HepG2 (cell line): ENCODE data around the gene VAPB. TPM values are rescaled to one million over a fixed set of nuclear protein-coding genes. Genes with fewer than 3 reads are reported as not detected.
A peak's percentile ranks its signal among the peaks of the same experiment; 100 is the strongest.

Experiments
- ARNT ChIP-seq: fragments of 450-650 bp; IDR thresholded peaks from 2 replicates; pipeline ENCODE4 v1.6.1; 2017
- CAMTA2 ChIP-seq: sonication (generic); formaldehyde crosslinking; IDR thresholded peaks from 2 replicates; pipeline ENCODE4 v1.4.0; 2020; ENCODE audit warnings: mild to moderate bottlenecking, missing genetic modification reagents, borderline replicate concordance
- CBX2 ChIP-seq, 2 experiments: fragments of 200-600 bp in 1 of 2; sonication (generic); formaldehyde crosslinking in 1 of 2; IDR thresholded peaks; 2 replicates each; pipeline versions ENCODE4 v1.7.0 to v1.8.1; 2018 to 2022; ENCODE audit warnings: low read depth in 2 of 2, low read length in 1 of 2, mild to moderate bottlenecking in 1 of 2, missing genetic modification reagents in 1 of 2
- CC2D1A ChIP-seq: sonication (generic); formaldehyde crosslinking; IDR thresholded peaks from 2 replicates; pipeline ENCODE4 v1.8.1; 2023; ENCODE audit warnings: mild to moderate bottlenecking, missing genetic modification reagents
- ETV6 ChIP-seq: sonication (generic); formaldehyde crosslinking; conservative IDR thresholded peaks from 2 replicates; pipeline ENCODE4 v1.4.0; 2020; ENCODE audit warnings: missing genetic modification reagents
- KLF9 ChIP-seq: IDR thresholded peaks from 2 replicates; pipeline ENCODE4 v1.6.1; 2016; ENCODE audit warnings: low read depth
- MBD4 ChIP-seq: IDR thresholded peaks from 2 replicates; pipeline ENCODE4 v1.6.1; 2012; ENCODE audit warnings: low read length, inconsistent platforms, borderline replicate concordance
- POLR2G ChIP-seq: fragments of 200-400 bp; formaldehyde crosslinking; IDR thresholded peaks from 2 replicates; pipeline ENCODE4 v1.6.1; 2018; ENCODE audit warnings: mild to moderate bottlenecking, low read depth, low read length, moderate library complexity
- THAP11 ChIP-seq: IDR thresholded peaks from 2 replicates; pipeline ENCODE4 v1.6.1; 2016; ENCODE audit warnings: missing biosample characterization, missing genetic modification reagents
- ZFP82 ChIP-seq: sonication (generic); formaldehyde crosslinking; IDR thresholded peaks from 2 replicates; pipeline ENCODE4 v1.5.1; 2020; ENCODE audit warnings: mild to moderate bottlenecking, missing genetic modification reagents, borderline replicate concordance
- ZNF143 ChIP-seq: sonication (generic); formaldehyde crosslinking; IDR thresholded peaks from 2 replicates; pipeline ENCODE4 v1.4.0; 2020; ENCODE audit warnings: missing genetic modification reagents
- ZNF44 ChIP-seq: sonication (generic); formaldehyde crosslinking; IDR thresholded peaks from 2 replicates; pipeline ENCODE4 v1.5.1; 2020; ENCODE audit warnings: mild to moderate bottlenecking, missing genetic modification reagents
- ZNF720 ChIP-seq: sonication (generic); formaldehyde crosslinking; IDR thresholded peaks from 2 replicates; pipeline ENCODE4 v1.4.0; 2020; ENCODE audit warnings: missing genetic modification reagents
- ZNF780A ChIP-seq: sonication (generic); formaldehyde crosslinking; IDR thresholded peaks from 2 replicates; pipeline ENCODE4 v1.8.0; 2022; ENCODE audit warnings: mild to moderate bottlenecking, missing genetic modification reagents, moderate library complexity
- polyA plus RNA-seq, 8 experiments: library from polyadenylated mRNA; depleted of rRNA in 3 of 8; stranded (reverse) in 7 of 8; unstranded in 1 of 8; fragments of >200 nt; fragmentation: Illumina TruSeq in 4 of 8; extraction: Trizol in 4 of 8; gene quantifications; 2 replicates each; pipeline versions ENCODE4 v1.2.1 to v1.2.3, GENCODE V29; 2011 to 2016; ENCODE audit warnings: low read depth in 4 of 8, missing spikeins in 1 of 8, mixed read lengths in 1 of 8; ENCODE audit not compliant: insufficient read depth in 1 of 8
- total RNA-seq, 5 experiments: library from RNA; depleted of rRNA; stranded (reverse); fragments of >200 nt; fragmentation: Illumina TruSeq; extraction: Trizol; gene quantifications; 2 replicates each; pipeline ENCODE4 v1.2.3, GENCODE V29; 2016; ENCODE audit warnings: low read depth in 1 of 5
- TF ChIP-seq, protein P1 (sequence below): sonication (generic); formaldehyde crosslinking; IDR thresholded peaks from 2 replicates; pipeline ENCODE4 v1.4.0; 2020; ENCODE audit warnings: missing genetic modification reagents
- TF ChIP-seq, protein P2 (sequence below): sonication (generic); formaldehyde crosslinking; IDR thresholded peaks from 2 replicates; pipeline ENCODE4 v1.4.0; 2020; ENCODE audit warnings: missing genetic modification reagents, borderline replicate concordance
- TF ChIP-seq, protein P3 (sequence below): sonication (generic); formaldehyde crosslinking; IDR thresholded peaks from 2 replicates; pipeline ENCODE4 v1.4.0; 2020; ENCODE audit warnings: mild to moderate bottlenecking, low read depth, missing genetic modification reagents
- TF ChIP-seq, protein P4 (sequence below): sonication (generic); formaldehyde crosslinking; IDR thresholded peaks from 2 replicates; pipeline ENCODE4 v1.5.1; 2020; ENCODE audit warnings: mild to moderate bottlenecking, missing genetic modification reagents, moderate library complexity

Gene VAPB
- total and polyA plus RNA-seq, 2 of the 13 experiments (the other 11 are each of a cell fraction or from before 2014, with no cell fraction given): 18.6 to 48.5 TPM

DNA sequence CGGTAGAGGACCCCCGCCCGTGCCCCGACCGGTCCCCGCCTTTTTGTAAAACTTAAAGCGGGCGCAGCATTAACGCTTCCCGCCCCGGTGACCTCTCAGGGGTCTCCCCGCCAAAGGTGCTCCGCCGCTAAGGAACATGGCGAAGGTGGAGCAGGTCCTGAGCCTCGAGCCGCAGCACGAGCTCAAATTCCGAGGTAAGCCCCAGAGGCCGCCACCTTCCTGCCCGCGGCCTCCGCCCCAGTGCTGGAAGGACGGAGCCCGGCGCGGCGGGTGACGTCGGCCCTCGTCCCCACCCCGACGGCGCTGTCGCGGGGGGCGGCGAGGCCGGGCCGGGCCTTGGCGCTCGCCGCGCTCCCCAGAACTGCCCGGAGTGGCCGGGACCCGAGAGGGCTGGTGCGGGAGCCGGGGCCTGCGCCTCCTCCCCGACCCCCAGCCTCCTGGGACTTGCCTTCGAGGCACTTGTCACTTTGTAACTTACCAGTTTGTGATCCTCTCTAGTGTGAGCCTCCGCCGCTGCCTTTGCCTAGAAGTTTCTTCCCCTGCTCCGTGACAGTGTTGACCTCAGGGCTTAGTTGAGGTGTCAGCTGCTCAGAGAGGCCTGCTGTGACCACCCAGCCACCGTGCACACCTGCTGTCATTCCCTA is 417 bp downstream of the VAPB start (continued):
- TF ChIP-seq, protein P1, sequence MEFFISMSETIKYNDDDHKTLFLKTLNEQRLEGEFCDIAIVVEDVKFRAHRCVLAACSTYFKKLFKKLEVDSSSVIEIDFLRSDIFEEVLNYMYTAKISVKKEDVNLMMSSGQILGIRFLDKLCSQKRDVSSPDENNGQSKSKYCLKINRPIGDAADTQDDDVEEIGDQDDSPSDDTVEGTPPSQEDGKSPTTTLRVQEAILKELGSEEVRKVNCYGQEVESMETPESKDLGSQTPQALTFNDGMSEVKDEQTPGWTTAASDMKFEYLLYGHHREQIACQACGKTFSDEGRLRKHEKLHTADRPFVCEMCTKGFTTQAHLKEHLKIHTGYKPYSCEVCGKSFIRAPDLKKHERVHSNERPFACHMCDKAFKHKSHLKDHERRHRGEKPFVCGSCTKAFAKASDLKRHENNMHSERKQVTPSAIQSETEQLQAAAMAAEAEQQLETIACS: no peak; the same call in 1 of the 2 replicates
- no peak for TF ChIP-seq KLF9 (CRISPR knock-in tag)
- TF ChIP-seq ARNT: no peak
- no peak for TF ChIP-seq ZNF143 (CRISPR knock-in tag)
- no peak for TF ChIP-seq ZNF44 (CRISPR knock-in tag)
- TF ChIP-seq CAMTA2 (CRISPR knock-in tag): no peak
- TF ChIP-seq, protein P2, sequence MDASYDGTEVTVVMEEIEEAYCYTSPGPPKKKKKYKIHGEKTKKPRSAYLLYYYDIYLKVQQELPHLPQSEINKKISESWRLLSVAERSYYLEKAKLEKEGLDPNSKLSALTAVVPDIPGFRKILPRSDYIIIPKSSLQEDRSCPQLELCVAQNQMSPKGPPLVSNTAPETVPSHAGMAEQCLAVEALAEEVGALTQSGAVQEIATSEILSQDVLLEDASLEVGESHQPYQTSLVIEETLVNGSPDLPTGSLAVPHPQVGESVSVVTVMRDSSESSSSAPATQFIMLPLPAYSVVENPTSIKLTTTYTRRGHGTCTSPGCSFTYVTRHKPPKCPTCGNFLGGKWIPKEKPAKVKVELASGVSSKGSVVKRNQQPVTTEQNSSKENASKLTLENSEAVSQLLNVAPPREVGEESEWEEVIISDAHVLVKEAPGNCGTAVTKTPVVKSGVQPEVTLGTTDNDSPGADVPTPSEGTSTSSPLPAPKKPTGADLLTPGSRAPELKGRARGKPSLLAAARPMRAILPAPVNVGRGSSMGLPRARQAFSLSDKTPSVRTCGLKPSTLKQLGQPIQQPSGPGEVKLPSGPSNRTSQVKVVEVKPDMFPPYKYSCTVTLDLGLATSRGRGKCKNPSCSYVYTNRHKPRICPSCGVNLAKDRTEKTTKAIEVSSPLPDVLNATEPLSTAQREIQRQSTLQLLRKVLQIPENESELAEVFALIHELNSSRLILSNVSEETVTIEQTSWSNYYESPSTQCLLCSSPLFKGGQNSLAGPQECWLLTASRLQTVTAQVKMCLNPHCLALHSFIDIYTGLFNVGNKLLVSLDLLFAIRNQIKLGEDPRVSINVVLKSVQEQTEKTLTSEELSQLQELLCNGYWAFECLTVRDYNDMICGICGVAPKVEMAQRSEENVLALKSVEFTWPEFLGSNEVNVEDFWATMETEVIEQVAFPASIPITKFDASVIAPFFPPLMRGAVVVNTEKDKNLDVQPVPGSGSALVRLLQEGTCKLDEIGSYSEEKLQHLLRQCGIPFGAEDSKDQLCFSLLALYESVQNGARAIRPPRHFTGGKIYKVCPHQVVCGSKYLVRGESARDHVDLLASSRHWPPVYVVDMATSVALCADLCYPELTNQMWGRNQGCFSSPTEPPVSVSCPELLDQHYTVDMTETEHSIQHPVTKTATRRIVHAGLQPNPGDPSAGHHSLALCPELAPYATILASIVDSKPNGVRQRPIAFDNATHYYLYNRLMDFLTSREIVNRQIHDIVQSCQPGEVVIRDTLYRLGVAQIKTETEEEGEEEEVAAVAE: no peak
- TF ChIP-seq ETV6 (CRISPR knock-in tag): no peak; the same call in 1 of the 2 replicates
- no peak; the same call in 1 of the 2 replicates for TF ChIP-seq ZNF780A (CRISPR knock-in tag)
- TF ChIP-seq CBX2 (IDR thresholded peaks at IDR 0.05; ENCODE audit: low read depth, low read length): no peak
- TF ChIP-seq CBX2 (CRISPR knock-in tag; IDR thresholded peaks at IDR 0.05; ENCODE audit: low read depth): no peak
- TF ChIP-seq CC2D1A (CRISPR knock-in tag): no peak
- TF ChIP-seq, protein P3, sequence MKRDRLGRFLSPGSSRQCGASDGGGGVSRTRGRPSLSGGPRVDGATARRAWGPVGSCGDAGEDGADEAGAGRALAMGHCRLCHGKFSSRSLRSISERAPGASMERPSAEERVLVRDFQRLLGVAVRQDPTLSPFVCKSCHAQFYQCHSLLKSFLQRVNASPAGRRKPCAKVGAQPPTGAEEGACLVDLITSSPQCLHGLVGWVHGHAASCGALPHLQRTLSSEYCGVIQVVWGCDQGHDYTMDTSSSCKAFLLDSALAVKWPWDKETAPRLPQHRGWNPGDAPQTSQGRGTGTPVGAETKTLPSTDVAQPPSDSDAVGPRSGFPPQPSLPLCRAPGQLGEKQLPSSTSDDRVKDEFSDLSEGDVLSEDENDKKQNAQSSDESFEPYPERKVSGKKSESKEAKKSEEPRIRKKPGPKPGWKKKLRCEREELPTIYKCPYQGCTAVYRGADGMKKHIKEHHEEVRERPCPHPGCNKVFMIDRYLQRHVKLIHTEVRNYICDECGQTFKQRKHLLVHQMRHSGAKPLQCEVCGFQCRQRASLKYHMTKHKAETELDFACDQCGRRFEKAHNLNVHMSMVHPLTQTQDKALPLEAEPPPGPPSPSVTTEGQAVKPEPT (CRISPR knock-in tag): peak; percentile 79; the same call in 1 of the 2 replicates
- no peak for TF ChIP-seq THAP11 (CRISPR knock-in tag)
- TF ChIP-seq, protein P4, sequence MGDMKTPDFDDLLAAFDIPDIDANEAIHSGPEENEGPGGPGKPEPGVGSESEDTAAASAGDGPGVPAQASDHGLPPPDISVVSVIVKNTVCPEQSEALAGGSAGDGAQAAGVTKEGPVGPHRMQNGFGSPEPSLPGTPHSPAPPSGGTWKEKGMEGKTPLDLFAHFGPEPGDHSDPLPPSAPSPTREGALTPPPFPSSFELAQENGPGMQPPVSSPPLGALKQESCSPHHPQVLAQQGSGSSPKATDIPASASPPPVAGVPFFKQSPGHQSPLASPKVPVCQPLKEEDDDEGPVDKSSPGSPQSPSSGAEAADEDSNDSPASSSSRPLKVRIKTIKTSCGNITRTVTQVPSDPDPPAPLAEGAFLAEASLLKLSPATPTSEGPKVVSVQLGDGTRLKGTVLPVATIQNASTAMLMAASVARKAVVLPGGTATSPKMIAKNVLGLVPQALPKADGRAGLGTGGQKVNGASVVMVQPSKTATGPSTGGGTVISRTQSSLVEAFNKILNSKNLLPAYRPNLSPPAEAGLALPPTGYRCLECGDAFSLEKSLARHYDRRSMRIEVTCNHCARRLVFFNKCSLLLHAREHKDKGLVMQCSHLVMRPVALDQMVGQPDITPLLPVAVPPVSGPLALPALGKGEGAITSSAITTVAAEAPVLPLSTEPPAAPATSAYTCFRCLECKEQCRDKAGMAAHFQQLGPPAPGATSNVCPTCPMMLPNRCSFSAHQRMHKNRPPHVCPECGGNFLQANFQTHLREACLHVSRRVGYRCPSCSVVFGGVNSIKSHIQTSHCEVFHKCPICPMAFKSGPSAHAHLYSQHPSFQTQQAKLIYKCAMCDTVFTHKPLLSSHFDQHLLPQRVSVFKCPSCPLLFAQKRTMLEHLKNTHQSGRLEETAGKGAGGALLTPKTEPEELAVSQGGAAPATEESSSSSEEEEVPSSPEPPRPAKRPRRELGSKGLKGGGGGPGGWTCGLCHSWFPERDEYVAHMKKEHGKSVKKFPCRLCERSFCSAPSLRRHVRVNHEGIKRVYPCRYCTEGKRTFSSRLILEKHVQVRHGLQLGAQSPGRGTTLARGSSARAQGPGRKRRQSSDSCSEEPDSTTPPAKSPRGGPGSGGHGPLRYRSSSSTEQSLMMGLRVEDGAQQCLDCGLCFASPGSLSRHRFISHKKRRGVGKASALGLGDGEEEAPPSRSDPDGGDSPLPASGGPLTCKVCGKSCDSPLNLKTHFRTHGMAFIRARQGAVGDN (CRISPR knock-in tag): peak; percentile 90
- TF ChIP-seq MBD4: no peak
- TF ChIP-seq ZNF720 (CRISPR knock-in tag): no peak
- peak; percentile 68 for TF ChIP-seq POLR2G
- 0 out of 2 replicates have a peak, but pooled peaks have one; percentile 0 for TF ChIP-seq ZFP82 (CRISPR knock-in tag)
